HG03175 (cell line): ENCODE results near the gene TTC12.
"Not testable (repeated sequence)": the region's sequence is repeated elsewhere in the genome, so short reads cannot be mapped to it uniquely, and the experiment has no call there.

ENCODE experiments used
- ATAC-seq: cut with Tn5 transposase; IDR thresholded peaks from one replicate; pipeline ENCODE4 v1.9.1; 2021; ENCODE audit warnings: mild to moderate bottlenecking, moderate library complexity; ENCODE audit not compliant: unreplicated experiment

TTC12 gene

GRCh38 chr11:113282898-113283437, 31.4 kb upstream of the TTC12 start:
- no peak for ATAC-seq

- no peak for ATAC-seq
These were observed 30.5 kb upstream of the TTC12 start for GRCh38 chr11:113283881-113284280.

DNA sequence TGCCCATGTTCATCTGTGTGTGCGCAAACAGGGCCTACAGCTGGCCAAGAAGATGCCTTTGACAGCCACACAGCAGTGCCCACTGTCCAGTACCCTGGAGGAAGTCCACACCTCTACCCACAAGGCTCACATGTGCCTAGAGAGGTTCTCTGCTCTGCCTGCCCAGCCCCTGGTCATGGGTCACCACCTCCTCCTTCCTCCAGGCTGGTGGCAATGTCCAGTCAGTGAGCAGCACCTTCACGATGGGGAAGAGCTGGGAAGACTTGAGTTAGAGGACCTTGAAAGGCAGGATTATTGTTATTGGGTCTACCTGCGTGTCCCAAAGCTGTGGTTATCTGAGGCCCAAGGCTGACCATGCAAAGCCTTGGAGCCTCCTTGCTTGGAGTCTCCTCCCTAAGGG, 28.4 kb upstream of the TTC12 start:
- ATAC-seq: no peak

DNA sequence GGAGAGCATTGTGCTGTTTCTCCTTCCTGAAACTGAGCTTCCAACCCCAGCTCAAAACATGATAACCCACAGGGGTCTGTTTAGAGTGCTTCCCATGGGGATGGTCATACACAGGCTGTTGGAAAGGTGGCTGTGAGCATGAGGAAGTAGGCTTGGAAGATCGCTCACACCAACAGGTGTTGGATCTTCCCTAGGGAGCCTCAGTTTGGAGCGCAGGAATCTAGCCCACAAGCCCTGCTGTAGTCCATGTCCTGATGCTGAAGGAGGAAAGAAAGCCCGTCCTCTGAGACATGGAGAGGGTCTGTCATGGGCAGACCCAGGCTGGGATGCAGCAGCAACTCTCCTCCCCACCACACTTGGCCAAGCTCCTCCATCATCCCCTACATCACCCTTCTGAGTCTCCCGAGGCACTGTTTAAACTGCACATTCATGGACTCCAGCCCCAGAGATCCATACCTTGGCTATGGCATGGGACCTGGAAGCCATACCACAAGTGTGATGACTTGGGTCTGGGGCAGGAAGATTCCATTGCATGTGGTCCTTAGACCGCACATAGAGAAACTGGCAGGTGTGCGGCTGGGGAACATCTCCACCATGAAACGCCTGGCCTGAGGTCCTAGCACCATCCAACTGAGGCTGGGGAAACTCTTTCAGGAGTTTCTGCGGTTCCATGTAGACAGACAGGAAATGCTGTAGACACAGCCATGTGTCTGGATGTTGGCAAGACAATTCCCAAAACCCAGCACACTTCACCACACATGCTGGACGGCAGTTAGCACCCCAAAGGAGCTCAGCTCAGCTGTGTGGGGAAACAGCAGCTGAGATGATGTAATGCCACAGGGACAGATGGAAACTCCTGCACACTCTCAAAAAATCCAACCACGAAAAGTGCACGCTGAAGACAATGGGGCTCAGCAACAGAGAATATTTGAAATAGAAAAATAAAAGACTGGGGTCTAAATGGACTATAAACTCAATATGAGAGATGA, 27.6 kb upstream of the TTC12 start:
- no peak for ATAC-seq

GRCh38 chr11:113287801-113288200, 26.6 kb upstream of the TTC12 start:
- ATAC-seq: no peak

GRCh38 chr11:113288286-113288863, 26.0 kb upstream of the TTC12 start:
- no peak for ATAC-seq

DNA sequence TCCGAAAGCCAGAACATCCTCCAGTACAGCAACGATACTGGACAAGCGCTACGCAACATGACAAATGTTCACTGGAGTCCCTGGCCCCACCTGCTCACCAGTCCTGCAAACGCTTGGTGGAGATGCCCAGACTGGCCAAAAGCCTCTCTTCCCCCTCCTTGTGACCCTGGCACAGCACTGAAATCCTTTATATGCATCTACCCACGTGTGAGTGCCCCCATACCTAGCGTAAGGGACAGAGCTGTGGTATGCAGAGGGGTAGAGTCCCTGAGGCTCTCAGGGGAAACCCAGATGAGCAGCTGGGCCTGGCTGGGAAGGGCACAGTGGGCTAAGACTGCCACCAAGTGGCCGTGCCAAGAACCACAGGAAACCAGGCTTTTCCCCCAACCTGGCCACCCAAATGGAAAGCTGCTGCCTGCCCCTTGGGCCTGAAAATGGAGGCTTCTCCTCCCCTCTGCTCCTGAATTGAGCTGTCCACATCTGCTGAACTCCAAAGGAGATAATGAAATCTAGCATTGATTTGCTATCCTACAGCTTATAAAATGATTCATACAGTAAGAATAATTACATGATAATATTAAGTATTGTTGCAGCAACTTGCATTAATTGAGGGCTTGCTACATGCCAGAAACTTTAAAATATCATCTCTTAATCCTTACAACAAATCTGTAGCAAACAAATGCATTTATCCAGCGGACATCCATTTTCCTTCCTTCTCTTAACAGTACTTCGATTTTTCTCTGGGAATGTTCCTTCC, 24.8 kb upstream of the TTC12 start:
- ATAC-seq: peak; percentile 92

DNA sequence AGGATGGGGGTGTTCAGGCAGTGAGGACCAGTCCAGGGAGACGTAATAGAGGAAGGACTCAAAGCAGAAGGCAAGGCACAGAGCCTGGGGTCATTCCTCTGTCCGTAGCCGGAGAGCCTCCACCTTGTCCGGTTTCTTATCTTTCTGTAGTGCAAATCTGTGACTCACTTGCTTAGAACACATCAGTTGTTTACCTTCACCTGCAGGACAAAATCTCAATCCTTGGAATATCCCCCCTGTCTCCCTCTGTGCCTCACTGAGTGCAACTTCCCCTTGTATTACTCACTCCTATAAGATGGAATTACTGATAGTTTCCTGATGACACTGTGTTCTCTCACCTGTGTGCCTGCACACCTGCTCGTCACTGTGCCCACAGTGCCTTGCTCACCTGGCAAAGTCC, 20.4 kb upstream of the TTC12 start:
- no peak for ATAC-seq

DNA sequence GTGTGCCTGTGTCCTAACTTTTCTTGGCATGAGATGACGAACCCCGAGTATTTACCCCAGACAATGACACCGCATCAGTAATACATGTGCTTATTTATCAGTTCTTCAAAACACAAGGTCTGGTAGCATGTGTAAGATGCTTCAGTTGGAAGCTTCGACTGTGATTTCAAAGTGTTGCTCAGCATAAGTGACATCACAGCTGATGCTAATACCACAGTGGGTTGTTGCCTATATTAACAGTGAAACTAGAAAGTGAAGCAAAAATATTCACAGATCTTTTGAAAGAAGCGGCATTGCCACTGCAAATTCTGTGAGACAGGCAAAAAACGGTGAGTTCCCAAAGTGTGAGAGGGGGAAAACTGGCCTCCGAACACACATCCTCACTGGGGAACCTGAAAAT, 18.4 kb upstream of the TTC12 start:
- ATAC-seq: no peak

DNA sequence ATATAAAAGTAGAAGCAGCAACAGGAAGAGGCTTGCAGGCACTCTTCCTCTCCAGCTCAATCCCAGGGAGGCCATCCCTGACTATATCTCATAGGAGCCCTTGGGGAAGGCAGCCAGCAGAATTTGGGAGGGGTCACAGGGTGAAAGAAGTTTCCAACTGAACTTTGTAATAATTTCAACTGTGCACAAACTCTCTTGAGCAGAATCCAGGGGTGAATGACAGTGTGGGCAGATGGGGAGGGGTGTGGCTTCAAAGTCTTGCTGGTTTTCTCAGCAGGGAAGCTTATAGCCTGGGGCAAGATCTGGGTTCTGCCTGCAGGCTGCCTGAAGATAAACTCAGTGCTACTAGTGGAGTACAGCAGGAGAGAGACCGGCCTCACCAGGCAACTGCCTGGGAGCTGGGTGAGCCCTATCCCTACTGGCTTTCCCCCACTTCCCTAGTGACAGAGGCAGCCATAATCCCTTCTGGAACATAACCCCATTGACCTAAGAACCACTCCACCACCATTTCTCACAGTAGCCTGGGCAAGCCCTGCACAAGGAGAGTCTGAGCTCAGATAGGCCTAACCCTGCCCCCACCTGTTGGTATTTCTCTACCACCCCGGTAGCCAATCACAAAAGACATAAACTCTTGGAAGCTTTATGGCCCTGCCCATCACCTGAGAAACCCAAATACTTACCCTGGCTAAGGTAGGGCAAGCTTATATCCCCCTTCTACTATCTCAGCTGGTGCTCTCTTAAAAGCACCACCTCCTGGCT, 17.8 kb upstream of the TTC12 start:
- ATAC-seq: no peak

GRCh38 chr11:113298496-113298895, 15.9 kb upstream of the TTC12 start:
- not testable (repeated sequence) for ATAC-seq

GRCh38 chr11:113304916-113305315, 9.5 kb upstream of the TTC12 start:
- no peak for ATAC-seq

- peak; percentile 91 for ATAC-seq
These were observed 8.7 kb upstream of the TTC12 start for GRCh38 chr11:113305440-113306336.

- no peak for ATAC-seq
These were observed 5.8 kb upstream of the TTC12 start for GRCh38 chr11:113308601-113309000.

- no peak for ATAC-seq
These were observed 2.8 kb upstream of the TTC12 start for GRCh38 chr11:113311536-113311935.

GRCh38 chr11:113313601-113314000, 782 bp upstream of the TTC12 start:
- ATAC-seq: no peak

DNA sequence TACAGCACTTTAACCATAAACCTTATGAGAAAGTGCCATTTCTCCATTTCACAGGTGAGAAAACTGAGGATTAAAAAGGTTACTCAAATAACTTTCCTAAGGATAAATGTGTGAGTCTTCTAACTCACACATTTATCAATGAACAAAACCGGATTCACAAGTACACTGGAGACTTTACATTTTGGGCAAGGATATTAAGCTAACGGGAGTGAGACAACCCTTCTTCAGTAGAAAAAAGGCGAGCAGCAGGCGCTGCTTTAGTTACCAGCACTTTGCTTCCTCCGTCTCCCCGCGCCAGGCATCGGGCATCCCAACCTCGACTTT, 356 bp upstream of the TTC12 start:
- no peak for ATAC-seq

DNA sequence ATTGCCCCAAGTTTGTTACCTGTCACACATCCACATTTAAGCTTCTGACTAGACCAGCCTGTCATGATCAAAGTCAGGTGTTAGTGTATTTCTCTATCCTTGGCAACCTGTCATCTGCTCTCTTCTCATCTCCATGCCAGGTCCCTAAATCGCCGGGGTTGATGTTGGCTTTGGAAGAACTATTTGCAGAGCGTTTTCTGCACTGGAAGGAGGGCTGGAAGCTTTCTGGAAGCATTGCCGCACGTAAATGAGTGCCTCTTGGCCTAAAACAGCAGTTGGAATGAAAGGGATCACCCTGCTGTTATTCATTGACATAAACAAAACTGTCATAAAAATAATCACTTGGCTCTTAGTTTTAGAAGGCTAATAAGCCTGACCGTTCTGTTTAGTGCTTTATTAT, 1.4 kb downstream of the TTC12 start:
- ATAC-seq: no peak

DNA sequence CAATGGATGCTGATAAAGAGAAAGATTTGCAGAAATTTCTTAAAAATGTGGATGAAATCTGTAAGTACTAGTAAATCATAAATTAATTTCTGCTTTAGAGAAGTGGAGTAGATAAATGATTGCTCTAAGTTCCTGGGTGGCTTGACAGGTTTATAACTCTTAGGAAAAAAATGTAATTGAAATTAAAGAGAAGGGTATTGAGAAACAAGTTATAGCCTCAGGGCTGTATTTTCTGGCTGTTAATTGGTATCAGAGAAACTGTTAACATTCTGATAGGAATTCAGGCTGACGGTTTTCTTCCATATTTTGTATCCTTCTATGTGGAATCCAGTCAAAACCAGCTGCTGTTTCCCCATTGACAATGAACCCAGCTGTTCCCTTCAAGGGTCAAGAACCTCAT, 1.9 kb downstream of the TTC12 start:
- no peak for ATAC-seq

DNA sequence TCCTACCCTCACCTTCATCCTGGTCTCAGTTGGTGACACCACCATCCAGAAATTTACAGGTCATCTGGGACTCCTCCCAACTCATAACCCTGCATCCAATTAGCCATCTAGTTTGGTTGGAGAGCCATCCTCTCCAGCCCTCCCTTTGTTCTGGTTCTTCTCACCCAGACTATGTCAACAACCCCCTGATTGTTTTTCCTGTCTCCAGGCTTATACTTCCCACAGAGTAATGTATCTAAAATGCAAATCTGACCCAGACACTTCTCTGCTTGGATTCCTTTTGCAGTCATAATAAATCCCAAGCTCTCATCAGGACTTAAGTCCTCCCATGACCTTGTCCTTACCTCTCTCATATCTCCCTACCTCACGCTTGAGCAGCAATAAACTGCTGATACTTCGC, 3.0 kb downstream of the TTC12 start:
- ATAC-seq: no peak
